ENCODE measurements around the gene AFDN. TPM values are rescaled to one million over a fixed set of nuclear protein-coding genes. Genes with fewer than 3 reads are reported as not detected.
A peak's percentile ranks its signal among the peaks of the same experiment; 100 is the strongest.

AFDN gene
- total RNA-seq, 1 experiment from 2014 or later = 19.9 TPM

DNA sequence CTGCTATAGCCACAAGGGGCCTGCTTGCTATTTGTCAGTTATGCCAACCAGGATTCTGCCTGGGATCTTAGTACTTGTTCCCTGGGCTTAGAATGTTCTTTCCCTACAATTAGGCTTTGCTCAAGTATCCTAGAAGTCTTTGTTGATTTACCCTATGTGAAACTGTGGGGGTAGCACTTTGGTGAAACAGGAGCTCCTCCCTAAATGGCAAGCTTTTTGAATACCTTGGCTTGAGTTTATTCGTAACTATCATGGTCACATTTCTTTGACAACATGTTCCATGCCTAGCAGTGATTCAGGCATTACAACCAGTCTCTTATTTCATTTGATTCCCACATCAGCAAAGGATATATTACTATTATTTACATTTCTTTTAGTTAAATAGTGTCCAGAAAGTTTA lies 21.2 kb downstream of the AFDN start:
- Histone ChIP-seq H3K36me3 (no peaks in the 10 kb centered on the region), H3K4me3 (no peak overlapping the region), H3K27me3 (no peaks in the 10 kb centered on the region), H3K9me3 (no peaks in the 10 kb centered on the region; the same call in 1 of the 2 replicates)
- DNase-seq = no peak

DNA sequence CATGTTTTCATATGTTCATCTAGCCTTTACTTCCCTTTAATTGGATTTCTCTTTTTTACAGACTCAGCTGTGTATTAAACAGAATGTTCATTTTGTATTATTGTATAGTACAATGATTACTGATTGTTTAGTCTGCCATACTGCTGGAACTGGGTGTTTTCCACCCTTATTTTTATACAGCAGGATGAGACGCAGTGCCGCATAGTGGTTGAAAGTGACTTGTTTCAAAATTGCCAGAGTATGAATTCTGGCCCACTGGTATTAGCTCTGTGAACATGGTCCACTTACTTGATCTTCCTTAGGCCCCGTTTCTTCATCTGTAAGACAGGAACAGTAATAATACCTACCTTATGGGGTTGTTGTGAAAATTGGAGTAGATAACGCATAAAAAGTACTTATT lies 22.1 kb downstream of the AFDN start:
- Histone ChIP-seq H3K27me3 (no peaks in the 10 kb centered on the region), H3K36me3 (no peaks in the 10 kb centered on the region), H3K4me3 (no peak overlapping the region), H3K9me3 (no peaks in the 10 kb centered on the region; the same call in 1 of the 2 replicates)
- DNase-seq = no peak

GRCh38 chr6:167849846-167850459 lies 23.2 kb downstream of the AFDN start:
- H3K9me3 ChIP-seq = no peaks in the 10 kb centered on the region; the same call in 1 of the 2 replicates
- H3K36me3 ChIP-seq = no peaks in the 10 kb centered on the region
- no peaks in the 10 kb centered on the region for H3K27me3 ChIP-seq
- no peak overlapping the region for H3K4me3 ChIP-seq
- DNase-seq = no peak

DNA sequence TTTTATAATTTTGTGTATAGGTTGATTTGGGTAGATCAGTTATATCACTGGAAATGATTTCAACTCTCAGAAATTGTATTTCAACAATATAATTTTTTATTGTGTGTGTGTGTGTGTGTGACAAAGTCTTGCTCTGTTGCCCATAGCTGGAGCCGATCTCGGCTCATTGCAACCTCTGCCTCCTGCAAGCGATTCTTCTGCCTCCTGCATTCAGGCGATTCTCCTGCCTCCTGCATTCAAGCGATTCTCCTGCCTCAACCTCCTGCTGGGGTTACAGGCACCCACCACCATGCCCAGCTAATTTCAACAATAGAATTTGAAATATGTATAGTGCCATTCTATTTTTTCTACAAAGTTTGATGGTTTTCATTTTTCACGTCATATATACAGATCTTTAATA lies 24.1 kb downstream of the AFDN start:
- Histone ChIP-seq H3K36me3 (no peaks in the 10 kb centered on the region), H3K27me3 (no peaks in the 10 kb centered on the region), H3K4me3 (no peak overlapping the region), H3K9me3 (no peaks in the 10 kb centered on the region; the same call in 1 of the 2 replicates)
- no peak for DNase-seq

GRCh38 chr6:167851370-167851952 lies 24.8 kb downstream of the AFDN start:
- Histone ChIP-seq H3K27me3 (no peaks in the 10 kb centered on the region), H3K9me3 (no peaks in the 10 kb centered on the region; the same call in 1 of the 2 replicates), H3K4me3 (no peak overlapping the region), H3K36me3 (no peaks in the 10 kb centered on the region)
- DNase-seq = no peak

DNA sequence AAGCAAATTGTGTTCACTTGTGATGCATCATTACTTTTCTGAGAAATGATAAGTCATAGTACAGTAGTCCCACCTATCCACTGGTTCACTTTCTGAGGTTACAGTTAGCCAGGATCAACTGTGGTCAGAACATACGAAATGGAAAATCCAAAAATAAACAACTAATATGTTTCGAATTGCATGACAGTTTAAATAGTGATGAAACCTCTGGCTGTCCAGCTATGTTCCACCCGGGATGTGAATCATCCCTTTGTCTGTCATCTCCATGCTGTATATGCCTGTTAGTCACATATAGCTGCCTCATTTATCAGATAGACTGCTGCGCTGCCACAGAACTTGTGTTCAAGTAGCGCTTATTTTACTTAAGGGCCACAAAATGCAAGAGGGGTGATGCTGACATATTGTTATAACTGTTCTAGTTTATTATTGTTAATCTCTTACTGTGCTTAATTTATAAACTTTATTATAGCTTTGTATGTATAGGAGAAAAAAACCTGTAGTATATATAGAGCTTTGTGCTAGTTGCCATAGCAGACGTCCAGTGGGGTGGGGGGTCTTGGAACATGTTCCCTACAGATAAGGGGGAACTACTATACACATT lies 29.2 kb downstream of the AFDN start:
- H3K27me3 ChIP-seq = no peaks in the 10 kb centered on the region
- peak; percentile 81 for DNase-seq
- H3K36me3 ChIP-seq = no peaks in the 10 kb centered on the region
- H3K4me3 ChIP-seq = no peak overlapping the region
- no peaks in the 10 kb centered on the region; the same call in 1 of the 2 replicates for H3K9me3 ChIP-seq

DNA sequence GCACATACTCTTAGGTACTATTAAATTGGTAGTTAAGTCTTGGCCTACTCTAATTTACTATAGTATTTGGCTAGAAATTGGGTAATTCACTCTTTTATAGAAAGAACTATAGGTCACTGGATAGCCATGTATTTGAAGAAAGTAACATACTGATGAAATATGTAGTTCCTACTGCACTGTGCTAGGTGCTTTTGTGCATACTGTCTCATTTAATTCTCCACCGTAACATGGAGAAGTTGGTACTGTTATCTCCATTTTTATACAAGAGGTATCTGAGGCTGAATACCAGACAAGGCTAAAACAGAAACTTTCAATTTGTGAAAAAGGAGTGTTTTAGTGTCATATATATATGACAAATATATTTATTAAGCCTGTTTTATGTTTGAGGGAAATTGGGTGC lies 29.8 kb downstream of the AFDN start:
- no peaks in the 10 kb centered on the region for H3K36me3 ChIP-seq
- H3K4me3 ChIP-seq = no peak overlapping the region
- H3K9me3 ChIP-seq = no peaks in the 10 kb centered on the region; the same call in 1 of the 2 replicates
- no peaks in the 10 kb centered on the region for H3K27me3 ChIP-seq
- no peak for DNase-seq

- no peaks in the 10 kb centered on the region; the same call in 1 of the 2 replicates for H3K9me3 ChIP-seq
- no peaks in the 10 kb centered on the region for H3K27me3 ChIP-seq
- H3K4me3 ChIP-seq = no peak overlapping the region
- DNase-seq = no peak
- no peaks in the 10 kb centered on the region for H3K36me3 ChIP-seq
These were observed 30.4 kb downstream of the AFDN start for GRCh38 chr6:167856999-167857660.

- Histone ChIP-seq H3K36me3 (no peaks in the 10 kb centered on the region), H3K4me3 (0 out of 2 replicates have a peak overlapping the region, but pooled peaks have one; percentile 7), H3K9me3 (no peaks in the 10 kb centered on the region; the same call in 1 of the 2 replicates), H3K27me3 (no peaks in the 10 kb centered on the region)
- DNase-seq = peak; percentile 52
These were observed 31.4 kb downstream of the AFDN start for GRCh38 chr6:167858086-167858591.

- no peaks in the 10 kb centered on the region for H3K36me3 ChIP-seq
- no peaks in the 10 kb centered on the region for H3K27me3 ChIP-seq
- DNase-seq = no peak
- no peaks in the 10 kb centered on the region for H3K9me3 ChIP-seq
- H3K4me3 ChIP-seq = no peak overlapping the region
These were observed 32.3 kb downstream of the AFDN start for GRCh38 chr6:167858842-167859664.

DNA sequence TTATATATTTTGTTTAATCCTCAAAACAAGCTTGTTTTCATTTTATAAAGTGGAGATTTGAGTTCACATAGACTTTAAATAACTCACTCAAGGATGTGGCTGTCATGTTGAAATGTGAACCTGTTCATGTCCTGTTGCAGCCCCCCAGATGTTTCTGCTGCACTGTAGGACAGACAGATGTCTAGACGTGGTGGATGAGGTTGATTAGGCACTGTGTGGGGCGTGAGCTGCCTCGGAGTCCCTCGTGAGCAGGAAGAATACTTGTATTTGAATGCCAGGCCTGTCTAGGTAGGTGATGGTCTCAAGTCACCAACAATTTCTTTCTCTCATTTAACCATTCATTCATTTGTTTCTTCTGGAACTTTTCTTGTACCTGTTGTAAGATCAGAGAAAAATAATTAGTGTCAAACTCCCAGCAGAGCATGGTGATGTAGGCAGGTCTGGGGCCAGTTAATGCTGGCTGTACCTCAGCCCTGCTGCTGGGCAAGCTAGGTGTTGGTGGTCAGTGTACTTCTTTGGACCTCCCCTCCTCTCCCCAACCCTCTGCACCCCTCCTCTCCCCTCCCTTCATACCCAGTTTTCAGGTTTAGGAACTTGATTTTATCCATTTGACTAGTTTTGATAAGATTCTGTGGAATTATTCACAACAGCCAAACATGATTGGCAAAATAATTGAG lies 34.0 kb downstream of the AFDN start:
- no peaks in the 10 kb centered on the region for H3K27me3 ChIP-seq
- no peaks in the 10 kb centered on the region for H3K9me3 ChIP-seq
- DNase-seq = no peak
- no peak overlapping the region for H3K4me3 ChIP-seq
- H3K36me3 ChIP-seq = no peaks in the 10 kb centered on the region

GRCh38 chr6:167861424-167861823 lies 34.7 kb downstream of the AFDN start:
- no peak overlapping the region for H3K4me3 ChIP-seq
- H3K27me3 ChIP-seq = no peaks in the 10 kb centered on the region
- H3K36me3 ChIP-seq = no peaks in the 10 kb centered on the region
- no peaks in the 10 kb centered on the region for H3K9me3 ChIP-seq
- no peak for DNase-seq

DNA sequence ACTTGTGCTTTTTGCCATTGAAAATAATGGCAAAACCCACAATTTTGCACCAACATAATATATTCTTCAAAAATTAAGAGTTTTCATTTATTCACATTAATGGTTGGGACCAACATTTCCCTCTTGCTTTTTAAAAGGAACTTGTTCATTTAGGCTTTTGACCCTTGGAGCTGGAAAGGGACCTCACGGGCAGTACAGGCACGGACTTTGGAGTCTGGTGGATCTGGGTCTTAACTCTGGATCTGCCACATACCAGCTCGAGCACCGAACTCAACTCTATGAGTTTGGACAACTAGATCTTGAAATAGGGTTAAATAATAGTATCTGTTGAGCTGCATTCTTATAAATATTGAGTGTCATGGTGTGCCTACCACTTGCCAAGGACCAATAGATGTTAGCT lies 37.2 kb downstream of the AFDN start:
- no peak overlapping the region for H3K4me3 ChIP-seq
- H3K36me3 ChIP-seq = 0 out of 2 replicates have a peak, but pooled peaks cover 4% of the 10 kb centered on the region
- DNase-seq = no peak
- H3K27me3 ChIP-seq = no peaks in the 10 kb centered on the region
- no peaks in the 10 kb centered on the region for H3K9me3 ChIP-seq

DNA sequence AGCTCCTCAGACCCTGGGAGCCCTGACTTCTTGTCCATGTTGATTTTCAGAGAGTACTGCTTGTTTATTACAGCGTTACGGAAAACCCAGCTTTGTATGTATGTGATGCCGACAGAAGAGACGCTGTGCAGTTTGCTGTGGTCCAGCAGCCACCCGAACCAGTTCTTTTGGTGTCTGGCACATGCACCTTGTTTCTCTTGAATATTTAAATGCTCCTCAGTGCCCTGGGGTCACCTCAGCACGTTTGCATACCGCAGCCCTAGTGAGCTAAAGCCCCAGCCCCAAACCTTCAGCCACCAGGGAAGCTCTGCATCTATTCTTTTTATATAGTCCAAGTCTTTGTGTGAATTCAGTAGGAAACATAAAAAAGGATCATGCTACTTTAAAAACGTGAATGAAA lies 39.9 kb downstream of the AFDN start:
- DNase-seq = no peak

GRCh38 chr6:167870321-167870720 lies 43.6 kb downstream of the AFDN start:
- no peak for DNase-seq
- Histone ChIP-seq H3K36me3 (peaks cover 15% of the 10 kb centered on the region; the same call in 1 of the 2 replicates), H3K27me3 (no peaks in the 10 kb centered on the region), H3K4me3 (no peak overlapping the region), H3K9me3 (no peaks in the 10 kb centered on the region)

More for the DNA sequence above, 39.9 kb downstream of the AFDN start:
- Histone ChIP-seq H3K27me3 (no peaks in the 10 kb centered on the region), H3K4me3 (no peak overlapping the region), H3K9me3 (no peaks in the 10 kb centered on the region), H3K36me3 (peaks cover 6% of the 10 kb centered on the region; the same call in 1 of the 2 replicates)
